Measurements from ENCODE around the gene FAM174C.

The FAM174C gene

GRCh38 chr19:1265615-1266128 is 9.7 kb upstream of the FAM174C start:
- H3K27me3 ChIP-seq (ENCODE audit: control insufficient read depth, insufficient read depth, low read length) = no peaks in the 10 kb centered on the region
- peaks cover 40% of the 10 kb centered on the region for H3K4me1 ChIP-seq (ENCODE audit: control insufficient read depth, insufficient read depth, low read length)
- peaks cover under 1% of the 10 kb centered on the region for H3K36me3 ChIP-seq (ENCODE audit: control insufficient read depth, insufficient read depth, low read length)
- peak overlapping the region; percentile 60 for H3K4me3 ChIP-seq (ENCODE audit: low read length)
- peak overlapping the region; percentile 16 for H3K9ac ChIP-seq (ENCODE audit: low read length)
- H3K27ac ChIP-seq (ENCODE audit: low read depth, low read length) = peak overlapping the region; percentile 87

- peak overlapping the region; percentile 60 for H3K4me3 ChIP-seq (ENCODE audit: low read length)
- no peaks in the 10 kb centered on the region for H3K27me3 ChIP-seq (ENCODE audit: control insufficient read depth, insufficient read depth, low read length)
- H3K27ac ChIP-seq (ENCODE audit: low read depth, low read length) = peak overlapping the region; percentile 87
- peaks cover 45% of the 10 kb centered on the region for H3K4me1 ChIP-seq (ENCODE audit: control insufficient read depth, insufficient read depth, low read length)
- peaks cover 7% of the 10 kb centered on the region for H3K36me3 ChIP-seq (ENCODE audit: control insufficient read depth, insufficient read depth, low read length)
- H3K9ac ChIP-seq (ENCODE audit: low read length) = no peak overlapping the region
Measured at GRCh38 chr19:1266129-1266915, 9.0 kb upstream of the FAM174C start.

DNA sequence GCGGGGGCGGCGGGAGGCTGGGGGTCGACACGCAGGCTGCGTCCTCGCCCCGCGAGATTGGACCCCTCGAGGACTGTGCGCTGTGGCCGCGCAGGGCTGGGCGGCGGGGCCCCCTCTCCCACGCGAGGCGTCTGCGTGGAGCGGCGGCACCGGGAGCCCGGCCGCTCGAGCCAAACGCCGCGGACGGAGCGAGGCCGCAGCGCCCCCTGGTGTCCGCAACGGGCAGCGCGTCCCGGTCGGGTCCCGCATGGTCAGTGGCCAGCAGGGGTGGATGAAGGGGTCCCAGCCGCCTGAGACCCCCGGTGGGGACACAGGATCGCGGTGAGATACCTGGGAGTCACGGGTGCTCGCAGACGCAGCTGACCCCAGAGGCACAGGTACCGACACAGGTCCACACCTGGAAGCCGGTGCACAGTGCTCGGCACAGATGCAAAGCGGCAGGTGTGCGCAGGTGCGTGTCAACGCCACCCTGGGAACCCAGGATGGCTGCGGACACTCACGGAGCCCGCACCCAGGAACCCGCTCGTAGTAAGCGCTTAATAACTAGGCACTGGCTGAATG is 8.3 kb upstream of the FAM174C start:
- H3K27me3 ChIP-seq (ENCODE audit: control insufficient read depth, insufficient read depth, low read length) = no peaks in the 10 kb centered on the region
- no peak overlapping the region for H3K9ac ChIP-seq (ENCODE audit: low read length)
- H3K36me3 ChIP-seq (ENCODE audit: control insufficient read depth, insufficient read depth, low read length) = peaks cover 10% of the 10 kb centered on the region
- H3K27ac ChIP-seq (ENCODE audit: low read depth, low read length) = peak overlapping the region; percentile 87
- H3K4me1 ChIP-seq (ENCODE audit: control insufficient read depth, insufficient read depth, low read length) = peaks cover 45% of the 10 kb centered on the region
- H3K4me3 ChIP-seq (ENCODE audit: low read length) = peak overlapping the region; percentile 60

DNA sequence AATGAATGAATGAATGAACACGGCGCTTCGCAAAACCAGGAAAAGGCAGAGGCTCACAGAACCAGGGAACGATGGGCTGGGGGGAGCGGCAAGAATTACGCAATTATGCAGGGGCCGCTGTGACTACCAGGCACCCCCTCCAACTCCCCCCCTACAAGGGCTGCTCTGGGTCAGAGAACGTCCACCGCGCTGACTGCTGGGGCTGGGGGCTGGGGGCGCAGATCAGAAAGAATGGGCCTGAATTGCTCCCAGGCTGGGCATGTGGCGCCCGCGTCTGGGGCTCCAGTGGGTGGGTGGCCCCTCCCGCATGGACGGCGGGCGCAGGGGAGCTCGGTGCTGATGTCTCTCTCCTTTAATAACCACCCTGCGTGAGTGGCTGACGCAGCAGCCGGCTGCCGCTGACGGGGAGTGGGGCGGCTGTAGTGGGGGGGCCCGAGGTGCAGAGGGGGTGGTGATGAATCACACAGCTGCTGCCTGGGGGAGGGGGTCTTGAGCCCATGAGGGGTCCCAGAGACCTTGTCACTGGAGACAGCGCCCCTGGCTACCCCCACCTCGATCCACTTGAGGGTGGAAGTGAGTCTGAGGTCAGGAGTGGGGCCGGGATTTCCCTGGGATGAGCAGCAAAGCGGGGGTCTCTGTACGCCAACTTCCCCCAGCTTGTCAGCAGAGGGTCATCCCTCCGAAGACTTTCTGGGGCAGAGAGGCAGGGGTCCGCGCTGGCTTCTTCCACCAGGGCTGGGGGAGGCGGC is 7.7 kb upstream of the FAM174C start:
- Histone ChIP-seq H3K27ac (ENCODE audit: low read depth, low read length) (peak overlapping the region; percentile 53), H3K4me1 (ENCODE audit: control insufficient read depth, insufficient read depth, low read length) (peaks cover 49% of the 10 kb centered on the region)

GRCh38 chr19:1268226-1269064 is 6.9 kb upstream of the FAM174C start:
- H3K36me3 ChIP-seq (ENCODE audit: control insufficient read depth, insufficient read depth, low read length) = peaks cover 20% of the 10 kb centered on the region
- peak overlapping the region; percentile 83 for H3K27ac ChIP-seq (ENCODE audit: low read depth, low read length)
- H3K9ac ChIP-seq (ENCODE audit: low read length) = peak overlapping the region; percentile 32
- peaks cover 57% of the 10 kb centered on the region for H3K4me1 ChIP-seq (ENCODE audit: control insufficient read depth, insufficient read depth, low read length)
- H3K4me3 ChIP-seq (ENCODE audit: low read length) = peak overlapping the region; percentile 3
- H3K27me3 ChIP-seq (ENCODE audit: control insufficient read depth, insufficient read depth, low read length) = no peaks in the 10 kb centered on the region

More for the DNA sequence above, 7.7 kb upstream of the FAM174C start:
- no peaks in the 10 kb centered on the region for H3K27me3 ChIP-seq (ENCODE audit: control insufficient read depth, insufficient read depth, low read length)
- peak overlapping the region; percentile 60 for H3K4me3 ChIP-seq (ENCODE audit: low read length)
- H3K9ac ChIP-seq (ENCODE audit: low read length) = no peak overlapping the region
- H3K36me3 ChIP-seq (ENCODE audit: control insufficient read depth, insufficient read depth, low read length) = peaks cover 12% of the 10 kb centered on the region

- Histone ChIP-seq H3K9ac (ENCODE audit: low read length) (peak within 1 kb of the TSS; percentile 94), H3K27me3 (ENCODE audit: control insufficient read depth, insufficient read depth, low read length) (no peaks in the 10 kb centered on the region), H3K36me3 (ENCODE audit: control insufficient read depth, insufficient read depth, low read length) (peaks cover 25% of the 10 kb centered on the region), H3K4me1 (ENCODE audit: control insufficient read depth, insufficient read depth, low read length) (peaks cover 63% of the 10 kb centered on the region), H3K4me3 (ENCODE audit: low read length) (peak within 1 kb of the TSS; percentile 97), H3K27ac (ENCODE audit: low read depth, low read length) (peak within 1 kb of the TSS; percentile 99)
Measured at GRCh38 chr19:1269065-1269477, 6.3 kb upstream of the FAM174C start, which contains the start of gene CIRBP. Gene CIRBP, plus strand, starts transcription at chr19:1269332. Its CDS starts 1,602 bp downstream, at chr19:1270934.

- Histone ChIP-seq H3K27ac (ENCODE audit: low read depth, low read length) (peak overlapping the region; percentile 99), H3K4me3 (ENCODE audit: low read length) (peak overlapping the region; percentile 97), H3K4me1 (ENCODE audit: control insufficient read depth, insufficient read depth, low read length) (peaks cover 68% of the 10 kb centered on the region), H3K36me3 (ENCODE audit: control insufficient read depth, insufficient read depth, low read length) (peaks cover 30% of the 10 kb centered on the region), H3K9ac (ENCODE audit: low read length) (peak overlapping the region; percentile 94), H3K27me3 (ENCODE audit: control insufficient read depth, insufficient read depth, low read length) (no peaks in the 10 kb centered on the region)
Measured at GRCh38 chr19:1269478-1270212, 5.7 kb upstream of the FAM174C start.

GRCh38 chr19:1270213-1270853 is 5.0 kb upstream of the FAM174C start:
- peak overlapping the region; percentile 99 for H3K27ac ChIP-seq (ENCODE audit: low read depth, low read length)
- H3K4me1 ChIP-seq (ENCODE audit: control insufficient read depth, insufficient read depth, low read length) = peaks cover 73% of the 10 kb centered on the region
- H3K36me3 ChIP-seq (ENCODE audit: control insufficient read depth, insufficient read depth, low read length) = peaks cover 30% of the 10 kb centered on the region
- H3K4me3 ChIP-seq (ENCODE audit: low read length) = peak overlapping the region; percentile 97
- no peaks in the 10 kb centered on the region for H3K27me3 ChIP-seq (ENCODE audit: control insufficient read depth, insufficient read depth, low read length)
- peak overlapping the region; percentile 94 for H3K9ac ChIP-seq (ENCODE audit: low read length)

GRCh38 chr19:1270854-1271527 is 4.3 kb upstream of the FAM174C start:
- H3K4me1 ChIP-seq (ENCODE audit: control insufficient read depth, insufficient read depth, low read length) = peaks cover 70% of the 10 kb centered on the region
- H3K36me3 ChIP-seq (ENCODE audit: control insufficient read depth, insufficient read depth, low read length) = peaks cover 30% of the 10 kb centered on the region
- H3K4me3 ChIP-seq (ENCODE audit: low read length) = peak overlapping the region; percentile 97
- no peaks in the 10 kb centered on the region for H3K27me3 ChIP-seq (ENCODE audit: control insufficient read depth, insufficient read depth, low read length)
- peak overlapping the region; percentile 32 for H3K9ac ChIP-seq (ENCODE audit: low read length)
- H3K27ac ChIP-seq (ENCODE audit: low read depth, low read length) = peak overlapping the region; percentile 99

DNA sequence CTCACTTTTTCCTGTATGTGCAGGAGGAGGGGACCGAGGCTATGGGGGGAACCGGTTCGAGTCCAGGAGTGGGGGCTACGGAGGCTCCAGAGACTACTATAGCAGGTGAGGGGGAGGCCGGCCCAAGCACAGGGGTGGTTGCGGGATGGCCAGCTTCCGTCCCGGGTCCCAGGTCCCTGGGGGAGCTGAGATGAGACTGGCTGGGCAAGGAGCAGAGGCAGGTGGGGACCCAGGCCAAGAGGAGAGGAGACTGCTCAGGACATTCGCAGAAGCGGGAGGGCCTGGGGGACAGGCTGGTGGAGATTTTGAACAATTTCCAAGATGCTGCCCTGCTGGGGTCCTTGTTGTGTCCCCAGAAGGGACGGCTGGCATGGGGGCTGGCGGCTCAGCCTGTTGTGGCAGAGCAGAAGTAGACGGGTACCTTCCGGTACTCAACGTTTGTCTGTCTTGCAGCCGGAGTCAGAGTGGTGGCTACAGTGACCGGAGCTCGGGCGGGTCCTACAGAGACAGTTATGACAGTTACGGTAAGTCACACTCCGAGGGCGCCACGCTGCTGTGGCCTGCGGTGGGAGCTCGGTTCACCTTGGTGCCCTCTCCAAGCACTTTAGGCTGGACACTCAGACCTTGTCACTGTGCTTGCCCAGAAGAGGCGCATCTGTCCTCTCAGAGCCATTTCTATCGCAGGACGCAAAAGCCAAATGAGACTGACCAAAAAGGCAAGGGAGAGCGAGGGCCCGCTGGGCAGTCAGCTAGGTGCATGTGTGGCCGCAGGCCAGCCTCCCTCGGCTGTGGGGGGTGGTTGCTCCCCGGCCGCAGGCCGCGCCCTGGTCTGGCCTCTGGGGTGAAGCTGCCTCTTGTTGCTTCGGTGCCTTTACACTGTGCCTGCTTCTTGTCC is 3.6 kb upstream of the FAM174C start:
- Histone ChIP-seq H3K9ac (ENCODE audit: low read length) (no peak overlapping the region), H3K4me1 (ENCODE audit: control insufficient read depth, insufficient read depth, low read length) (peaks cover 72% of the 10 kb centered on the region), H3K27ac (ENCODE audit: low read depth, low read length) (peak overlapping the region; percentile 99), H3K4me3 (ENCODE audit: low read length) (peak overlapping the region; percentile 97), H3K36me3 (ENCODE audit: control insufficient read depth, insufficient read depth, low read length) (peaks cover 30% of the 10 kb centered on the region), H3K27me3 (ENCODE audit: control insufficient read depth, insufficient read depth, low read length) (no peaks in the 10 kb centered on the region)

Data from rectal smooth muscle tissue (tissue), 1 donor.